Gastrocnemius medialis (tissue), 4 donors: ENCODE measurements around the gene DIP2C. TPM values are rescaled to one million over a fixed set of nuclear protein-coding genes. Genes with fewer than 3 reads are reported as not detected.

Experiments used
- ATAC-seq, 2 donors: fragments of 150-250 bp; one replicate each; pipeline ENCODE4 v1.9.1; 2016
- DNase-seq, 2 donors: peaks; one replicate each; pipeline ENCODE4 v3.0.0-alpha.2; 2019
- H3K27ac ChIP-seq, 4 donors: fragments of 200-600 bp; sonication (generic); 1 replicate in 1 of 4; 2 replicates in 3 of 4; pipeline ENCODE4 v1.5.1; 2016 to 2018; ENCODE audit warnings: mild to moderate bottlenecking in 2 of 4, moderate library complexity in 1 of 4
- H3K27me3 ChIP-seq, 3 donors: fragments of 200-600 bp; sonication (generic) in 2 of 3; 1 replicate in 1 of 3; 2 replicates in 2 of 3; pipeline versions ENCODE4 v1.5.1 to v1.6.0; 2016 to 2019; ENCODE audit warnings: mild to moderate bottlenecking in 1 of 3, moderate library complexity in 1 of 3
- H3K36me3 ChIP-seq, 2 donors: fragments of 200-600 bp; sonication (generic) in 1 of 2; one replicate each; pipeline ENCODE4 v1.5.1; 2017 to 2018
- H3K4me1 ChIP-seq, 2 donors: fragments of 200-600 bp; sonication (generic) in 1 of 2; one replicate each; pipeline ENCODE4 v1.5.1; 2016 to 2017; ENCODE audit warnings: mild to moderate bottlenecking in 2 of 2
- H3K4me3 ChIP-seq, 4 donors: fragments of 200-600 bp; sonication (generic) in 3 of 4; 1 replicate in 1 of 4; 2 replicates in 3 of 4; pipeline ENCODE4 v1.5.1; 2016 to 2019; ENCODE audit warnings: mild to moderate bottlenecking in 2 of 4
- H3K9me3 ChIP-seq, 3 donors: fragments of 200-600 bp; sonication (generic) in 2 of 3; 1 replicate in 1 of 3; 2 replicates in 2 of 3; pipeline ENCODE4 v1.5.1; 2016 to 2019
- POLR2A ChIP-seq, 2 donors: fragments of 450-650 bp; IDR thresholded peaks; one replicate each; pipeline ENCODE4 v1.6.1; 2017; ENCODE audit warnings: antibody characterized with exemption in 2 of 2, mild to moderate bottlenecking in 2 of 2, moderate library complexity in 2 of 2
- in situ Hi-C, 4 donors: fragments of 200-750 bp; cut with MboI; loops; one replicate each; pipeline versions ENCODE4 v1.15.0 to v1.8.0; 2017; ENCODE audit warnings: low sequenced_read_pairs in 4 of 4
- intact Hi-C: fragments of 100-400 bp; cut with DNase I; formaldehyde crosslinking; loops from one replicate; pipeline ENCODE4 v1.15.1; 2023; ENCODE audit warnings: low total_unique reads
- total RNA-seq, 4 donors: library from RNA; depleted of rRNA; stranded (reverse); fragments of >200 nt; gene quantifications; one replicate each; pipeline versions ENCODE4 v1.1.0 to v1.2.3, GENCODE V29; 2016
- TF ChIP-seq, protein P1 (sequence below), 5 experiments: fragments of 450-650 bp in 3 of 5; fragments of 200-600 bp in 2 of 5; sonication (generic) in 2 of 5; IDR thresholded peaks in 4 of 5; conservative IDR thresholded peaks in 1 of 5; 1 replicate in 4 of 5; 2 replicates in 1 of 5; pipeline ENCODE4 v1.5.1; 2016 to 2019; ENCODE audit warnings: antibody characterized with exemption in 5 of 5, mild to moderate bottlenecking in 3 of 5, moderate library complexity in 3 of 5

Gene DIP2C
- total RNA-seq, 4 donors from 2014 or later, result 19.1 to 60.0 (median 30.2) TPM

DNA sequence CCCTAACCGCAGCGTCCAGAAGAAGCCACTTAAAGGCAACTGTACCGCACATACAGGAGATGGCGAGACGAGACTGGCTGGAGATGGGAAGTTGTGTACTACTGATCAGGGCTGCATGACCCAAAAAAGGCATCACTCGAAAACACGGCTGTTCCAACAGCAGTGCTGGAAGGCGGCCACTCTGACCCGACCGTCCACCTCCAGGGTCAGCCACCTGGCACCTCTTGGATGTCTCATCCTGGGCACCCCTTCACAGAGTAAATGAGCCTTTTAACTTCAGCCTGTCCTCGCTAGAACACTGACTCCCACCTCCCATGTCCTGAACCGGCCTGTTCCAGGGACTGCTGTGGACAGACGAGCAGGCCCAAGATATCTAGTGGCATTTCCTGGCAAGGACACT, 180.7 kb downstream of the DIP2C start:
- ATAC-seq (no peak), DNase-seq (no peak)
- no peak overlapping the region for H3K27ac ChIP-seq
- in situ Hi-C loops (loop anchor here (10.0 to 25.0 kb wide), 3 partner anchors 179 to 286 kb away; partner anchors contain the start of gene DIP2C (in 3 of the 4)), intact Hi-C loops (no loop called here)
- peaks cover 17 to 21% of the 10 kb centered on the region in 2 donors for H3K4me1 ChIP-seq
- H3K27me3 ChIP-seq, result no peaks in the 10 kb centered on the region
- H3K36me3 ChIP-seq, result no peaks in the 10 kb centered on the region
- TF ChIP-seq POLR2A (IDR thresholded peaks at IDR 0.05), result no peak
- TF ChIP-seq, protein P1, sequence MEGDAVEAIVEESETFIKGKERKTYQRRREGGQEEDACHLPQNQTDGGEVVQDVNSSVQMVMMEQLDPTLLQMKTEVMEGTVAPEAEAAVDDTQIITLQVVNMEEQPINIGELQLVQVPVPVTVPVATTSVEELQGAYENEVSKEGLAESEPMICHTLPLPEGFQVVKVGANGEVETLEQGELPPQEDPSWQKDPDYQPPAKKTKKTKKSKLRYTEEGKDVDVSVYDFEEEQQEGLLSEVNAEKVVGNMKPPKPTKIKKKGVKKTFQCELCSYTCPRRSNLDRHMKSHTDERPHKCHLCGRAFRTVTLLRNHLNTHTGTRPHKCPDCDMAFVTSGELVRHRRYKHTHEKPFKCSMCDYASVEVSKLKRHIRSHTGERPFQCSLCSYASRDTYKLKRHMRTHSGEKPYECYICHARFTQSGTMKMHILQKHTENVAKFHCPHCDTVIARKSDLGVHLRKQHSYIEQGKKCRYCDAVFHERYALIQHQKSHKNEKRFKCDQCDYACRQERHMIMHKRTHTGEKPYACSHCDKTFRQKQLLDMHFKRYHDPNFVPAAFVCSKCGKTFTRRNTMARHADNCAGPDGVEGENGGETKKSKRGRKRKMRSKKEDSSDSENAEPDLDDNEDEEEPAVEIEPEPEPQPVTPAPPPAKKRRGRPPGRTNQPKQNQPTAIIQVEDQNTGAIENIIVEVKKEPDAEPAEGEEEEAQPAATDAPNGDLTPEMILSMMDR (IDR thresholded peaks at IDR 0.05 in 4 of 5, conservative IDR thresholded peaks at IDR 0.05 in 1 of 5), result no peak
- H3K9me3 ChIP-seq, result no peaks in the 10 kb centered on the region
- H3K4me3 ChIP-seq, result no peak overlapping the region

DNA sequence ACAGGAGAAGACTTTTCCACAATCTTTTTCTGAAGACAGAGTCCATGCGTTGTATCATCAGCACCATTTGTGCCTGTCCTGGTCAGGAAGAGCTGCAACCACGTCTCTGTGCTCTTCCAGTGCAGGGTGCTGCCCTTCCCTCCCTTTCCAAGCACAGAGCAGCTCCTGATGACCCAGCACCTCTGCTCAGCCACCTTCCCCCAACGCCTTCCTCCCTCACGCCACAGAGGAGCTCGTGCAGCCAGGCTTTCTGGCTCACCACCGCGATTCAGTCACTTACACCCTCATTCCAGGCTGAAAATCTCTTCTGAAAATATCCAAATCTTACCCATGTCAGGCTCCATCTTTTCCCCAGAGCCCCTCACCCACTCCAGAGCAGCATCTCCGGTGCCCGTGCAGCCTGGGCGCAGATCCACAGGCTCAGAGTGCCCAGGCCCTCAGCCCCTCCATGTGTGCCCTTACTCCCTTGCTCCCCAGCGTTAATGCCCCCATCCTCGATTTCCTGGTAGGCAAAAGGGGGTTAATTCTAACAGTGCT, 181.5 kb downstream of the DIP2C start:
- H3K4me3 ChIP-seq, result no peak overlapping the region
- H3K27me3 ChIP-seq, result no peaks in the 10 kb centered on the region
- peaks cover 15 to 23% of the 10 kb centered on the region in 2 donors for H3K4me1 ChIP-seq
- ATAC-seq, result no peak
- H3K27ac ChIP-seq, result no peak overlapping the region
- intact Hi-C loops (no loop called here), in situ Hi-C loops (loop anchor here (10.0 to 25.0 kb wide), 3 partner anchors 179 to 287 kb away; partner anchors contain the start of gene DIP2C (in 3 of the 4))
- TF ChIP-seq POLR2A (IDR thresholded peaks at IDR 0.05), result no peak
- TF ChIP-seq, protein P1 (IDR thresholded peaks at IDR 0.05 in 4 of 5, conservative IDR thresholded peaks at IDR 0.05 in 1 of 5), result no peak
- DNase-seq, result no peak
- H3K9me3 ChIP-seq, result no peaks in the 10 kb centered on the region
- no peaks in the 10 kb centered on the region for H3K36me3 ChIP-seq

DNA sequence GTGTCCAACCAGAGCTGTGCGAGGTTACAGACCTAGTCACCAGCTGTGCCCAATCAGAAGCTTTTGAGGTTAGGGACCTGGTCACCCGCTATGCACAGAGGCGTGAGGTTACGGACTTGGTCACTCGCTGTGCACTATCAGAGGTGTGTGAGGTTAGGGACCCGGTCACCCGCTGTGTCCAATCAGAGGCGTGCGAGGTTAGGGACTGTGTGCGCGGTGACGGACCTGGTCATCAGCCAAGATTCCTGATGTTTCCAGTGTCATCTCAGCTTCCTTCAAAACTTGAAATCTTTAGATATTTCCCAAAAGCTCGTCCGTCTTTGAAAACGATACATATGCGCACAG, 182.1 kb downstream of the DIP2C start:
- Histone ChIP-seq H3K4me3 (no peak overlapping the region), H3K27me3 (no peaks in the 10 kb centered on the region), H3K9me3 (no peaks in the 10 kb centered on the region), H3K36me3 (no peaks in the 10 kb centered on the region), H3K4me1 (peaks cover 15 to 23% of the 10 kb centered on the region in 2 donors), H3K27ac (no peak overlapping the region)
- in situ Hi-C loops, result loop anchor here (10.0 to 25.0 kb wide), 3 partner anchors 180 to 287 kb away; partner anchors contain the start of gene DIP2C (in 3 of the 4)
- no peak for DNase-seq
- no peak for ATAC-seq
- TF ChIP-seq, protein P1 (IDR thresholded peaks at IDR 0.05 in 4 of 5, conservative IDR thresholded peaks at IDR 0.05 in 1 of 5), result no peak
- no peak for TF ChIP-seq POLR2A (IDR thresholded peaks at IDR 0.05)
- intact Hi-C loops, result no loop called here

DNA sequence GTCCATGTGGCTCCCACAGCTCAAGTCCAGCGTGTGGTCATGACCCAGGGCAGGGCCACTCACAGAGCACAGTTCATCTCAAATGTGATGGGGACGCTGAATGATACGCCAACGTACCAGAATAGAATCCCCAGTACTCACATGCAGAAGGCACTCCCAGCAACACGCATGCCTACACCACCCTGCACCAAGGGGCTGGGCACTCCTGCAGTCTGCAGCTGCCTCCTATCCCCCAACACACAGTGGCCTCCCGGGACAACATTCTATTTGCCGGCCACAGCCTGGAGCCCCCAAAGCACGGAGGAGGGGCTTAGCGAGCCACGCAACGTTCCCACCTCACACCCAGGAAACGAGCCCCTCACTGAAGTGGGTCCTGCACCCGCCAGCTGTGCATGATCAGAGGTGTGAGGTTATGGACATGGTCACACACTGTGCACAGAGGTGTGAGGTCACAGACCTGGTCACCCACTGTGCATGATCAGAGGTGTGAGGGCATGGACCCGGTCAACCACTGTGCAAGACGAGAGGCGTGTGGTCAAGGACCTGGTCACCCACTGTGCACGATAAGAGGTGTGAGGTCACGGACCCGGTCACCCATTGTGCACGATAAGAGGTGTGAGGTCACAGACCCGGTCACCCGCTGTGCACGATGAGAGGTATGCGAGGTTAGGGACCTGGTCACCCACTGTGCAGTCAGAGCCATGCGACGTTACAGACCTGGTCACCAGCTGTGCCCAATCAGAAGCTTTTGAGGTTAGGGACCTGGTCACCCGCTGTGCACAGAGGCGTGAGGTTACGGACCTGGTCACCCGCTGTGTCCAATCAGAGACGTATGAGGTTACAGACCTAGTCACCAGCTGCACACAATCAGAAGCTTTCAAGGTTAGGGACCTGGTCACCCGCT, 182.8 kb downstream of the DIP2C start:
- no peak overlapping the region for H3K27ac ChIP-seq
- ATAC-seq, result no peak
- H3K4me1 ChIP-seq, result peaks cover 16 to 23% of the 10 kb centered on the region in 2 donors
- DNase-seq, result no peak
- no peak overlapping the region for H3K4me3 ChIP-seq
- H3K36me3 ChIP-seq, result no peaks in the 10 kb centered on the region
- no peaks in the 10 kb centered on the region for H3K9me3 ChIP-seq
- intact Hi-C loops (no loop called here), in situ Hi-C loops (loop anchor here (10.0 to 25.0 kb wide), 3 partner anchors 181 to 288 kb away; partner anchors contain the start of gene DIP2C (in 3 of the 4))
- TF ChIP-seq, protein P1 (IDR thresholded peaks at IDR 0.05 in 4 of 5, conservative IDR thresholded peaks at IDR 0.05 in 1 of 5), result no peak
- no peak for TF ChIP-seq POLR2A (IDR thresholded peaks at IDR 0.05)
- no peaks in the 10 kb centered on the region for H3K27me3 ChIP-seq
